PC-3 (cell line): ENCODE results near the gene AP3S2. TPM values are rescaled to one million over a fixed set of nuclear protein-coding genes. Genes with fewer than 3 reads are reported as not detected.

Source experiments
- ATAC-seq: fragments of 200-7000 bp; cut with Tn5 transposase; 2 replicates; pipeline ENCODE4 v1.9.1; 2020; ENCODE audit warnings: mild to moderate bottlenecking, moderate library complexity
- BruUV-seq: library from RNA; stranded (reverse); fragments of 400-500 nt; replicated peaks from 2 replicates; lab custom pipeline; 2021; lab: Mats Ljungman, UMichigan
- CTCF ChIA-PET: fragments of 300-600 bp; sonication (Branson Sonifier 250); formaldehyde crosslinking; loops from one replicate; lab custom pipeline; 2022; ENCODE audit warnings: antibody characterized with exemption; lab: Charles Lee
- POLR2A ChIA-PET: fragments of 300-600 bp; sonication (Branson Sonifier 250); formaldehyde crosslinking; loops from one replicate; lab custom pipeline; 2022; ENCODE audit warnings: antibody characterized with exemption; ENCODE audit not compliant: unreplicated experiment; lab: Charles Lee
- DNase-seq: peaks from one replicate; pipeline ENCODE4 v3.0.0-alpha.2; 2015
- H2AFZ ChIP-seq: fragments of 300-600 bp; sonication (generic); 2 replicates; pipeline ENCODE4 v1.6.0; 2016; ENCODE audit warnings: antibody characterized with exemption, low read length
- H3F3A ChIP-seq: fragments of 300-600 bp; sonication (generic); one replicate; pipeline ENCODE4 v1.6.0; 2017; ENCODE audit warnings: antibody characterized with exemption, low read length, control low read depth, mild to moderate bottlenecking; ENCODE audit not compliant: unreplicated experiment
- H3K27ac ChIP-seq: fragments of 300-600 bp; sonication (generic); 2 replicates; pipeline ENCODE4 v1.5.1; 2016; ENCODE audit warnings: mild to moderate bottlenecking, low read length
- H3K27me3 ChIP-seq: fragments of 300-600 bp; sonication (generic); 2 replicates; pipeline ENCODE4 v1.6.1; 2016; ENCODE audit warnings: low read length, mixed read lengths
- H3K36me3 ChIP-seq: fragments of 300-600 bp; sonication (generic); 2 replicates; pipeline ENCODE4 v1.6.1; 2016; ENCODE audit warnings: low read depth, mixed run types, low read length, mixed read lengths
- H3K4me1 ChIP-seq: fragments of 300-600 bp; sonication (generic); 2 replicates; pipeline ENCODE4 v1.5.1; 2016; ENCODE audit warnings: low read length; ENCODE audit not compliant: insufficient read depth
- H3K4me2 ChIP-seq: fragments of 300-600 bp; sonication (generic); 2 replicates; pipeline ENCODE4 v1.6.0; 2016; ENCODE audit warnings: low read length
- H3K4me3 ChIP-seq: fragments of 300-600 bp; sonication (generic); 2 replicates; pipeline ENCODE4 v1.5.1; 2016; ENCODE audit warnings: mild to moderate bottlenecking, low read length, mixed read lengths
- H3K79me2 ChIP-seq: fragments of 300-600 bp; sonication (generic); 2 replicates; pipeline ENCODE4 v1.6.1; 2017; ENCODE audit warnings: low read length, mixed read lengths
- H3K9ac ChIP-seq: fragments of 300-600 bp; sonication (generic); 2 replicates; pipeline ENCODE4 v1.6.0; 2016; ENCODE audit warnings: mild to moderate bottlenecking, low read length
- H3K9me2 ChIP-seq: fragments of 300-600 bp; sonication (generic); replicated peaks from 2 replicates; pipeline ENCODE4 v1.6.1; 2016; ENCODE audit warnings: mixed run types, low read length, mixed read lengths
- H3K9me3 ChIP-seq: fragments of 300-600 bp; sonication (generic); 2 replicates; pipeline ENCODE4 v1.6.1; 2016; ENCODE audit warnings: low read length, mixed read lengths
- H4K20me1 ChIP-seq: fragments of 300-600 bp; sonication (generic); 2 replicates; pipeline ENCODE4 v1.6.1; 2016; ENCODE audit warnings: low read length, mixed read lengths
- CTCF ChIP-seq: fragments of 300-600 bp; sonication (generic); conservative IDR thresholded peaks from 2 replicates; pipeline ENCODE4 v1.5.1; 2017; ENCODE audit warnings: antibody characterized with exemption, low read depth, mild to moderate bottlenecking, low read length
- EZH2 ChIP-seq: fragments of 300-600 bp; sonication (generic); IDR thresholded peaks from one replicate; pipeline ENCODE4 v1.6.1; 2017; ENCODE audit warnings: antibody characterized with exemption, mild to moderate bottlenecking, low read length; ENCODE audit not compliant: unreplicated experiment
- EZH2phosphoT487 ChIP-seq: fragments of 300-600 bp; sonication (generic); IDR thresholded peaks from 2 replicates; pipeline ENCODE4 v1.6.1; 2018; ENCODE audit warnings: mild to moderate bottlenecking, antibody characterized with exemption, low read length, borderline replicate concordance
- intact Hi-C: fragments of 100-400 bp; cut with micrococcal nuclease; formaldehyde crosslinking; loops from 2 replicates; pipeline ENCODE4 v1.9.0; 2023
- total RNA-seq: library from RNA; depleted of rRNA; stranded (reverse); fragments of >200 nt; gene quantifications from 2 replicates; pipeline ENCODE4 v1.2.3, GENCODE V29; 2014

The AP3S2 gene
- total RNA-seq, 1 experiment from 2014 or later = 18.8 TPM

- no peaks in the 10 kb centered on the region for H3K9me2 ChIP-seq
- TF ChIP-seq EZH2 (no peak), EZH2phosphoT487 (no peak), CTCF (no peak)
- no TSS peak for BruUV-seq
- DNase-seq = peak; percentile 96
- peaks cover 20% of the 10 kb centered on the region for H3K79me2 ChIP-seq
- peaks cover 10% of the 10 kb centered on the region for H3K36me3 ChIP-seq
- H3K27me3 ChIP-seq = no peaks in the 10 kb centered on the region
- H3K27ac ChIP-seq = peak overlapping the region; percentile 100
- peak overlapping the region; percentile 65 for H3K9ac ChIP-seq
- peaks cover 24% of the 10 kb centered on the region for H3F3A ChIP-seq
- H4K20me1 ChIP-seq = no peaks in the 10 kb centered on the region
- ATAC-seq = peak; percentile 77
- peak overlapping the region; percentile 68 for H3K4me2 ChIP-seq
- no peak overlapping the region for H2AFZ ChIP-seq
- H3K9me3 ChIP-seq = no peaks in the 10 kb centered on the region
- H3K4me3 ChIP-seq = peak overlapping the region; percentile 26; the same call in 1 of the 2 replicates
- POLR2A ChIA-PET = no interaction called here
- intact Hi-C loops = no loop called here
- H3K4me1 ChIP-seq = peaks cover 63% of the 10 kb centered on the region
- CTCF ChIA-PET = no interaction called here
These were observed 48.4 kb downstream of the AP3S2 start for GRCh38 chr15:89845305-89845893.

- ChIA-PET CTCF (interaction anchor here (0.6 kb wide), 1 partner anchor 81 kb away, joined by 3 read pairs; no protein-coding TSS in a partner anchor), POLR2A (interaction anchor here (0.7 kb wide), 1 partner anchor 9 kb away, joined by 5 read pairs; no protein-coding TSS in a partner anchor)
- TF ChIP-seq EZH2 = no peak
- no peak for TF ChIP-seq EZH2phosphoT487
- TF ChIP-seq CTCF = no peak
- Histone ChIP-seq H3K4me2 (no peak overlapping the region), H3K79me2 (peaks cover 7% of the 10 kb centered on the region; the same call in 1 of the 2 replicates), H3K27ac (no peak overlapping the region), H2AFZ (no peak overlapping the region), H3K4me1 (peaks cover 46% of the 10 kb centered on the region), H3K36me3 (peaks cover 13% of the 10 kb centered on the region), H3F3A (peaks cover 13% of the 10 kb centered on the region), H3K9ac (no peak overlapping the region), H4K20me1 (no peaks in the 10 kb centered on the region), H3K4me3 (no peak overlapping the region), H3K27me3 (no peaks in the 10 kb centered on the region), H3K9me2 (no peaks in the 10 kb centered on the region), H3K9me3 (no peaks in the 10 kb centered on the region)
- ATAC-seq = no peak
- intact Hi-C loops = no loop called here
- DNase-seq = no peak
- BruUV-seq = no TSS peak
These were observed 51.8 kb downstream of the AP3S2 start for GRCh38 chr15:89841962-89842361.

- H3K27ac ChIP-seq = no peak overlapping the region
- H3K27me3 ChIP-seq = no peaks in the 10 kb centered on the region
- H3K4me3 ChIP-seq = no peak overlapping the region
- DNase-seq (no peak), ATAC-seq (no peak)
- peaks cover 13% of the 10 kb centered on the region for H3K36me3 ChIP-seq
- no peaks in the 10 kb centered on the region for H4K20me1 ChIP-seq
- H3K9me3 ChIP-seq = no peaks in the 10 kb centered on the region
- no peak for TF ChIP-seq CTCF
- BruUV-seq = no TSS peak
- ChIA-PET POLR2A (no interaction called here), CTCF (no interaction called here)
- peaks cover 49% of the 10 kb centered on the region for H3K4me1 ChIP-seq
- H2AFZ ChIP-seq = no peak overlapping the region
- peaks cover 13% of the 10 kb centered on the region for H3F3A ChIP-seq
- H3K4me2 ChIP-seq = no peak overlapping the region
- intact Hi-C loops = no loop called here
- H3K79me2 ChIP-seq = 0 out of 2 replicates have a peak, but pooled peaks cover 4% of the 10 kb centered on the region
- H3K9ac ChIP-seq = no peak overlapping the region
- no peaks in the 10 kb centered on the region for H3K9me2 ChIP-seq
These were observed 52.5 kb downstream of the AP3S2 start for GRCh38 chr15:89841306-89841705.
